Measurements from ENCODE around the gene SERAC1.

DNA sequence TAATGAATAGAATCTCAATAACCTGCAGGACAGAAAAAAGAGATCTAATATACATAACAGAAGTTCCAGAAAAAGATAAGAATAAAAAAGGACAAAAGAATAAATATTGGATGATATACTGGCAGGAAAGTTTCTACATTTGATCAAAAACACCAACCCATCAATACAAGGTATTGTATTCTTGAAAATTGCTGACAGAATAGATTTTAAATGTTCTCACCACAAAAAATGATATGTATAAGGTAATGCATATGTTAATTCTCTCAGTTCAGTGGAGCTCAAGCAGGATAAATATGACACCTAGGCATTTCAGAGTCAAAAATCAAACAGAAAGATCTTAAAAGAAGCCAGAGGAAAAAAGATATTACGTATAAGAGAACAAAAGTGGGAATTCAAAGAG is 43.8 kb downstream of the SERAC1 start:
- TF ChIP-seq BHLHE40 (IDR thresholded peaks at IDR 0.05; ENCODE audit: low read depth, low read length) (no peak), SMC3 (IDR thresholded peaks at IDR 0.05; ENCODE audit: low read depth, low read length) (no peak), CEBPB (IDR thresholded peaks at IDR 0.05; ENCODE audit: low read depth, low read length) (no peak), POLR2A (IDR thresholded peaks at IDR 0.05; ENCODE audit: low read depth, low read length) (no peak), RCOR1 (IDR thresholded peaks at IDR 0.05; ENCODE audit: insufficient replicate concordance, low read length) (no peak), MXI1 (IDR thresholded peaks at IDR 0.05; ENCODE audit: borderline replicate concordance, low read depth, low read length) (no peak), MAFK (IDR thresholded peaks at IDR 0.05; ENCODE audit: low read depth, low read length) (peak; percentile 59), RFX5 (IDR thresholded peaks at IDR 0.05; ENCODE audit: low read depth, low read length) (no peak), FOS (IDR thresholded peaks at IDR 0.05; ENCODE audit: low read depth, low read length) (no peak), CHD1 (IDR thresholded peaks at IDR 0.05; ENCODE audit: low read depth, low read length) (no peak), RAD21 (IDR thresholded peaks at IDR 0.05; ENCODE audit: low read length) (no peak)
- TF ChIP-seq, protein P1, sequence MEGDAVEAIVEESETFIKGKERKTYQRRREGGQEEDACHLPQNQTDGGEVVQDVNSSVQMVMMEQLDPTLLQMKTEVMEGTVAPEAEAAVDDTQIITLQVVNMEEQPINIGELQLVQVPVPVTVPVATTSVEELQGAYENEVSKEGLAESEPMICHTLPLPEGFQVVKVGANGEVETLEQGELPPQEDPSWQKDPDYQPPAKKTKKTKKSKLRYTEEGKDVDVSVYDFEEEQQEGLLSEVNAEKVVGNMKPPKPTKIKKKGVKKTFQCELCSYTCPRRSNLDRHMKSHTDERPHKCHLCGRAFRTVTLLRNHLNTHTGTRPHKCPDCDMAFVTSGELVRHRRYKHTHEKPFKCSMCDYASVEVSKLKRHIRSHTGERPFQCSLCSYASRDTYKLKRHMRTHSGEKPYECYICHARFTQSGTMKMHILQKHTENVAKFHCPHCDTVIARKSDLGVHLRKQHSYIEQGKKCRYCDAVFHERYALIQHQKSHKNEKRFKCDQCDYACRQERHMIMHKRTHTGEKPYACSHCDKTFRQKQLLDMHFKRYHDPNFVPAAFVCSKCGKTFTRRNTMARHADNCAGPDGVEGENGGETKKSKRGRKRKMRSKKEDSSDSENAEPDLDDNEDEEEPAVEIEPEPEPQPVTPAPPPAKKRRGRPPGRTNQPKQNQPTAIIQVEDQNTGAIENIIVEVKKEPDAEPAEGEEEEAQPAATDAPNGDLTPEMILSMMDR (conservative IDR thresholded peaks at IDR 0.05; ENCODE audit: low read depth, low read length) = no peak
- TF ChIP-seq, protein P2, sequence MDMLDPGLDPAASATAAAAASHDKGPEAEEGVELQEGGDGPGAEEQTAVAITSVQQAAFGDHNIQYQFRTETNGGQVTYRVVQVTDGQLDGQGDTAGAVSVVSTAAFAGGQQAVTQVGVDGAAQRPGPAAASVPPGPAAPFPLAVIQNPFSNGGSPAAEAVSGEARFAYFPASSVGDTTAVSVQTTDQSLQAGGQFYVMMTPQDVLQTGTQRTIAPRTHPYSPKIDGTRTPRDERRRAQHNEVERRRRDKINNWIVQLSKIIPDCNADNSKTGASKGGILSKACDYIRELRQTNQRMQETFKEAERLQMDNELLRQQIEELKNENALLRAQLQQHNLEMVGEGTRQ (IDR thresholded peaks at IDR 0.05; ENCODE audit: low read depth, low read length) = no peak
- TF ChIP-seq, protein P3, sequence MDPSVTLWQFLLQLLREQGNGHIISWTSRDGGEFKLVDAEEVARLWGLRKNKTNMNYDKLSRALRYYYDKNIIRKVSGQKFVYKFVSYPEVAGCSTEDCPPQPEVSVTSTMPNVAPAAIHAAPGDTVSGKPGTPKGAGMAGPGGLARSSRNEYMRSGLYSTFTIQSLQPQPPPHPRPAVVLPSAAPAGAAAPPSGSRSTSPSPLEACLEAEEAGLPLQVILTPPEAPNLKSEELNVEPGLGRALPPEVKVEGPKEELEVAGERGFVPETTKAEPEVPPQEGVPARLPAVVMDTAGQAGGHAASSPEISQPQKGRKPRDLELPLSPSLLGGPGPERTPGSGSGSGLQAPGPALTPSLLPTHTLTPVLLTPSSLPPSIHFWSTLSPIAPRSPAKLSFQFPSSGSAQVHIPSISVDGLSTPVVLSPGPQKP (IDR thresholded peaks at IDR 0.05; ENCODE audit: borderline replicate concordance, low read depth, low read length) = no peak

Data from IMR-90 (cell line).